H1 (cell line): ENCODE data around the gene BCKDHA. TPM values are rescaled to one million over a fixed set of nuclear protein-coding genes. Genes with fewer than 3 reads are reported as not detected.
A peak's percentile ranks its signal among the peaks of the same experiment; 100 is the strongest.

Experiments used
- CTCF ChIA-PET: fragments of 300-600 bp; sonication (Branson Sonifier 250); formaldehyde crosslinking; loops from one replicate; lab custom pipeline; 2021; ENCODE audit not compliant: partially characterized antibody; lab: Charles Lee
- POLR2A ChIA-PET: fragments of 300-600 bp; sonication (Branson Sonifier 250); formaldehyde crosslinking; loops from one replicate; lab custom pipeline; 2021; ENCODE audit warnings: inconsistent platforms; ENCODE audit not compliant: partially characterized antibody; lab: Charles Lee
- DNase-seq, 2 experiments: peaks; one replicate each; pipeline versions ENCODE4 v3.0.0 to v3.0.0-alpha.2; 2010 to 2022; ENCODE audit warnings: low spot score in 2 of 2, low read depth in 1 of 2, mixed read lengths in 1 of 2
- FAIRE-seq: peaks from 2 replicates; lab custom pipeline; 2011; peaks lifted over from hg19 to GRCh38; lab: Jason Lieb, UNC
- H2AFZ ChIP-seq: 2 replicates; pipeline ENCODE4 v1.8.1; 2012; ENCODE audit warnings: low read length, inconsistent platforms
- H2AK5ac ChIP-seq: 2 replicates; pipeline ENCODE4 v1.6.1; 2013; ENCODE audit warnings: low read depth, low read length
- H2BK120ac ChIP-seq: replicated peaks from 2 replicates; pipeline ENCODE3; 2013; ENCODE audit warnings: low read depth, low read length, inconsistent platforms
- H2BK12ac ChIP-seq: 2 replicates; pipeline ENCODE4 v1.6.1; 2013; ENCODE audit warnings: low read depth, low read length
- H2BK15ac ChIP-seq: 2 replicates; pipeline ENCODE4 v1.6.1; 2013; ENCODE audit warnings: low read length
- H2BK20ac ChIP-seq: 2 replicates; pipeline ENCODE4 v1.6.1; 2013; ENCODE audit warnings: low read length
- H2BK5ac ChIP-seq: 2 replicates; pipeline ENCODE4 v1.6.1; 2013; ENCODE audit warnings: low read depth, low read length
- H3K14ac ChIP-seq: 2 replicates; pipeline ENCODE4 v1.6.1; 2013; ENCODE audit warnings: inconsistent platforms; ENCODE audit not compliant: insufficient read length
- H3K18ac ChIP-seq: 2 replicates; pipeline ENCODE4 v1.6.1; 2013; ENCODE audit warnings: low read length; ENCODE audit errors: extremely low read depth
- H3K23ac ChIP-seq: 2 replicates; pipeline ENCODE4 v1.6.1; 2013; ENCODE audit warnings: inconsistent platforms; ENCODE audit not compliant: insufficient read length
- H3K23me2 ChIP-seq: 2 replicates; pipeline ENCODE4 v1.6.1; 2013; ENCODE audit warnings: low read depth, low read length
- H3K27ac ChIP-seq: 2 replicates; pipeline ENCODE4 v1.6.1; 2011; ENCODE audit warnings: low read depth, low read length, inconsistent platforms
- H3K27me3 ChIP-seq, 4 experiments: replicated peaks in 1 of 4; 1 replicate in 1 of 4; 2 replicates in 3 of 4; pipeline versions ENCODE4 v1.6.1 to v1.8.1; 2011 to 2013; ENCODE audit warnings: low read length in 3 of 4, mild to moderate bottlenecking in 3 of 4, inconsistent platforms in 2 of 4, mixed read lengths in 2 of 4, moderate library complexity in 1 of 4; ENCODE audit not compliant: control insufficient read depth in 3 of 4, insufficient read depth in 3 of 4; ENCODE audit errors: extremely low read depth in 1 of 4
- H3K36me3 ChIP-seq, 4 experiments: 2 replicates each; pipeline versions ENCODE4 v1.6.1 to v1.8.1; 2011 to 2013; ENCODE audit warnings: mild to moderate bottlenecking in 4 of 4, low read length in 3 of 4, moderate library complexity in 2 of 4, control low read depth in 1 of 4, inconsistent platforms in 1 of 4; ENCODE audit not compliant: insufficient read depth in 4 of 4, control insufficient read depth in 2 of 4
- H3K4ac ChIP-seq: replicated peaks from 2 replicates; pipeline ENCODE3; 2013; ENCODE audit warnings: low read length, low read depth, mixed read lengths, inconsistent platforms; ENCODE audit not compliant: insufficient read length
- H3K4me1 ChIP-seq, 4 experiments: replicated peaks in 1 of 4; 1 replicate in 1 of 4; 2 replicates in 3 of 4; pipeline versions ENCODE4 v1.6.1 to v1.8.1; 2011 to 2013; ENCODE audit warnings: low read length in 3 of 4, inconsistent platforms in 2 of 4, mixed read lengths in 1 of 4; ENCODE audit not compliant: insufficient read depth in 4 of 4, control insufficient read depth in 3 of 4
- H3K4me2 ChIP-seq, 2 experiments: 2 replicates each; pipeline versions ENCODE4 v1.6.1 to v1.8.1; 2011 to 2013; ENCODE audit warnings: low read depth in 2 of 2, low read length in 2 of 2, control low read depth in 1 of 2, inconsistent platforms in 1 of 2, mild to moderate bottlenecking in 1 of 2; ENCODE audit not compliant: insufficient read depth in 1 of 2
- H3K4me3 ChIP-seq, 4 experiments: fragments of 200-600, 300-600 bp in 1 of 4; sonication (generic), shearing (Covaris generic), sonication (Bioruptor Twin) in 1 of 4; 2 replicates each; pipeline versions ENCODE4 v1.5.1 to v1.8.1; 2011 to 2016; ENCODE audit warnings: low read length in 4 of 4, low read depth in 3 of 4, control low read depth in 2 of 4, inconsistent platforms in 2 of 4, mild to moderate bottlenecking in 2 of 4, mixed read lengths in 1 of 4, moderate library complexity in 1 of 4; ENCODE audit not compliant: insufficient read depth in 2 of 4; ENCODE audit errors: extremely low read depth in 1 of 4
- H3K56ac ChIP-seq: replicated peaks from 2 replicates; pipeline ENCODE3; 2013; ENCODE audit warnings: low read depth, mild to moderate bottlenecking, mixed read lengths, low read length, inconsistent platforms; ENCODE audit not compliant: insufficient read length
- H3K79me1 ChIP-seq: 2 replicates; pipeline ENCODE4 v1.6.1; 2013; ENCODE audit warnings: low read depth, low read length, control low read depth
- H3K79me2 ChIP-seq, 2 experiments: 2 replicates each; pipeline versions ENCODE4 v1.6.1 to v1.8.1; 2012 to 2013; ENCODE audit warnings: low read length in 2 of 2, mild to moderate bottlenecking in 2 of 2, inconsistent platforms in 1 of 2; ENCODE audit not compliant: insufficient read depth in 2 of 2, control insufficient read depth in 1 of 2
- H3K9ac ChIP-seq, 4 experiments: replicated peaks in 1 of 4; 1 replicate in 1 of 4; 2 replicates in 3 of 4; pipeline versions ENCODE4 v1.6.1 to v1.8.1; 2011 to 2013; ENCODE audit warnings: low read depth in 3 of 4, low read length in 3 of 4, control low read depth in 2 of 4, mild to moderate bottlenecking in 2 of 4, moderate library complexity in 2 of 4, inconsistent platforms in 1 of 4; ENCODE audit errors: extremely low read depth in 1 of 4
- H3K9me3 ChIP-seq, 2 experiments: 2 replicates each; pipeline versions ENCODE4 v1.6.1 to v1.8.1; 2012 to 2013; ENCODE audit warnings: mild to moderate bottlenecking in 2 of 2, moderate library complexity in 2 of 2, control low read depth in 1 of 2, inconsistent platforms in 1 of 2, low read depth in 1 of 2, low read length in 1 of 2, mixed read lengths in 1 of 2; ENCODE audit not compliant: insufficient read depth in 2 of 2
- H4K20me1 ChIP-seq, 2 experiments: replicated peaks in 1 of 2; 2 replicates each; pipeline versions ENCODE3 to v1.8.1; 2011 to 2013; ENCODE audit warnings: inconsistent platforms in 2 of 2, low read length in 2 of 2, mild to moderate bottlenecking in 1 of 2; ENCODE audit not compliant: insufficient read depth in 2 of 2, control insufficient read depth in 1 of 2
- H4K5ac ChIP-seq: 2 replicates; pipeline ENCODE4 v1.6.1; 2013; ENCODE audit warnings: low read length, low read depth, mixed read lengths, inconsistent platforms; ENCODE audit not compliant: insufficient read length
- H4K8ac ChIP-seq: 2 replicates; pipeline ENCODE4 v1.8.0; 2013; ENCODE audit warnings: mild to moderate bottlenecking, moderate library complexity, low read length, inconsistent platforms; ENCODE audit not compliant: insufficient read depth; ENCODE audit errors: extremely low read depth
- H4K91ac ChIP-seq: replicated peaks from 2 replicates; pipeline ENCODE3; 2013; ENCODE audit warnings: low read length, mixed read lengths, inconsistent platforms; ENCODE audit not compliant: insufficient read length
- BACH1 ChIP-seq: IDR thresholded peaks from 2 replicates; pipeline ENCODE4 v1.6.1; 2012; ENCODE audit warnings: low read length, improper control_type of control experiment
- CTCF ChIP-seq, 3 experiments: IDR thresholded peaks; 1 replicate in 2 of 3; 2 replicates in 1 of 3; pipeline versions ENCODE4 v1.5.1 to v1.6.1; 2011; ENCODE audit warnings: low read length in 3 of 3, mild to moderate bottlenecking in 3 of 3, inconsistent platforms in 2 of 3, low read depth in 1 of 3, moderate library complexity in 1 of 3; ENCODE audit not compliant: insufficient read depth in 1 of 3; ENCODE audit errors: control extremely low read depth in 1 of 3
- EZH2 ChIP-seq: fragments of 200-600 bp; sonication (generic); IDR thresholded peaks from 2 replicates; pipeline ENCODE4 v1.7.1; 2012; ENCODE audit warnings: low read depth, mild to moderate bottlenecking, moderate library complexity, low read length, inconsistent platforms; ENCODE audit not compliant: severe bottlenecking
- PHF8 ChIP-seq: fragments of 200-600 bp; sonication (generic); conservative IDR thresholded peaks from 2 replicates; pipeline ENCODE4 v1.7.1; 2012; ENCODE audit warnings: low read depth, mild to moderate bottlenecking, inconsistent platforms, low read length, moderate library complexity
- RAD21 ChIP-seq, 2 experiments: IDR thresholded peaks in 1 of 2; conservative IDR thresholded peaks in 1 of 2; 2 replicates each; pipeline ENCODE4 v1.6.1; 2011; ENCODE audit warnings: low read depth in 2 of 2, low read length in 2 of 2, improper control_type of control experiment in 1 of 2, inconsistent platforms in 1 of 2, mild to moderate bottlenecking in 1 of 2, moderate library complexity in 1 of 2
- RBBP5 ChIP-seq: IDR thresholded peaks from 2 replicates; pipeline ENCODE4 v1.7.1; 2012; ENCODE audit warnings: low read depth, mild to moderate bottlenecking, inconsistent platforms, low read length, moderate library complexity, borderline replicate concordance
- YY1 ChIP-seq: IDR thresholded peaks from 2 replicates; pipeline ENCODE4 v1.6.1; 2011; ENCODE audit warnings: low read depth, mild to moderate bottlenecking, low read length
- WGBS, 2 experiments: shearing (Covaris generic) in 1 of 2; methylation state at CpG; one replicate each; pipeline versions ENCODE4 v1.1.6 to v1.1.7; 2013 to 2015; ENCODE audit warnings: low lambda C conversion rate in 2 of 2, mixed read lengths in 2 of 2, inconsistent platforms in 1 of 2, low coverage in 1 of 2, missing lambda C conversion rate in 1 of 2; ENCODE audit not compliant: insufficient replicate concordance in 2 of 2, insufficient coverage in 1 of 2, insufficient read length in 1 of 2; ENCODE audit errors: extremely low coverage in 1 of 2, missing lambda C conversion rate in 1 of 2; 5-methylcytosine and 5-hydroxymethylcytosine counted together
- polyA plus RNA-seq, 7 experiments: library from polyadenylated mRNA; depleted of rRNA in 3 of 7; stranded (reverse) in 5 of 7; unstranded in 2 of 7; fragments of >200 nt in 5 of 7; fragments of 200-250 nt in 2 of 7; gene quantifications; 1 replicate in 5 of 7; 2 replicates in 1 of 7; 4 replicates in 1 of 7; pipeline versions ENCODE4 v1.2.1 to v1.2.3, GENCODE V29; 2011 to 2013; ENCODE audit warnings: missing spikeins in 2 of 7, mixed read lengths in 2 of 7
- total RNA-seq: library from RNA; stranded (reverse); fragmentation: NEBNext Ultra II Directional; extraction: Animal tissue kit (Norgen Biotek cat#: 25700); gene quantifications from 2 replicates; pipeline ENCODE4 v1.2.1, GENCODE V29; 2021

BCKDHA gene
- total and polyA plus RNA-seq, 2 of the 8 experiments (the other 6 are each of a cell fraction or from before 2014, with no cell fraction given): 14.2 to 69.6 TPM

- no peak overlapping the region for H2BK5ac ChIP-seq
Measured at GRCh38 chr19:41366089-41366488, 31.5 kb upstream of the BCKDHA start.

More at GRCh38 chr19:41366089-41366488, 31.5 kb upstream of the BCKDHA start:
- Histone ChIP-seq H2BK12ac (no peak overlapping the region), H3K9ac (no peak overlapping the region), H3K14ac (no peak overlapping the region), H3K18ac (no peak overlapping the region), H3K56ac (no peak overlapping the region), H3K27me3 (no peaks in the 10 kb centered on the region), H2BK15ac (no peak overlapping the region), H3K4me1 (peaks cover 0 to 6% (median 2%) of the 10 kb centered on the region in 4 experiments; a peak in 2 of 7 replicates), H3K23me2 (peaks cover 6% of the 10 kb centered on the region), H3K4ac (no peak overlapping the region), H2AK5ac (no peak overlapping the region), H3K23ac (no peak overlapping the region), H3K79me2 (no peaks in the 10 kb centered on the region), H4K8ac (no peak overlapping the region), H2BK20ac (no peak overlapping the region), H3K79me1 (peaks cover 6% of the 10 kb centered on the region), H3K4me3 (no peak overlapping the region), H3K4me2 (no peak overlapping the region), H3K27ac (no peak overlapping the region), H3K9me3 (no peaks in the 10 kb centered on the region), H2AFZ (no peak overlapping the region), H2BK120ac (no peak overlapping the region), H3K36me3 (no peaks in the 10 kb centered on the region), H4K5ac (no peak overlapping the region), H4K91ac (no peak overlapping the region), H4K20me1 (no peaks in the 10 kb centered on the region)
- peak; percentile 72 for TF ChIP-seq YY1
- TF ChIP-seq PHF8: no peak
- no peak for TF ChIP-seq BACH1
- TF ChIP-seq RBBP5: no peak
- peak in 1 of 2 experiments; percentile 29; a peak in 1 of 4 replicates for TF ChIP-seq RAD21 (IDR thresholded peaks at IDR 0.05 in 1 of 2, conservative IDR thresholded peaks at IDR 0.05 in 1 of 2; ENCODE audit: low read depth in 2 of 2, low read length in 2 of 2)
- TF ChIP-seq CTCF (IDR thresholded peaks at IDR 0.05; ENCODE audit: control extremely low read depth in 1 of 3, insufficient read depth in 1 of 3, low read depth in 1 of 3, low read length in 3 of 3): peak; percentile 28 to 39 (median 37)
- no peak for TF ChIP-seq EZH2
- ChIA-PET CTCF (interaction anchor here (0.7 to 4.6 kb wide), 5 partner anchors 12 to 173 kb away, joined by 3 to 37 read pairs (median 5); partner anchors contain the start of genes DMAC2 and TGFB1), POLR2A (interaction anchor here (1.0 to 1.7 kb wide), 2 partner anchors 7 to 494 kb away, joined by 3 read pairs; no protein-coding TSS in a partner anchor)
- DNase-seq (no peak), FAIRE-seq (no peak)
- WGBS, 2 experiments: 88% methylated on average over 1 of the region's 1 CpG; no CpG with 5 or more reads in 1 of the 2 experiments
